HG03025 (cell line): Measurements from ENCODE around the gene KRT25.

Experiments used
- ATAC-seq: cut with Tn5 transposase; IDR thresholded peaks from one replicate; pipeline ENCODE4 v1.9.1; 2021; ENCODE audit warnings: mild to moderate bottlenecking, moderate library complexity; ENCODE audit not compliant: unreplicated experiment, low FRiP score

KRT25 gene

GRCh38 chr17:40755231-40755630 is at the start of gene KRT25:
TSS of gene KRT25 (minus strand) at chr17:40755331. CDS start at chr17:40755271, 60 bp downstream.
- ATAC-seq = no peak

GRCh38 chr17:40803617-40804082 is 48.5 kb upstream of the KRT25 start:
- no peak for ATAC-seq

GRCh38 chr17:40801157-40801556 is 46.0 kb upstream of the KRT25 start:
- ATAC-seq = no peak

GRCh38 chr17:40800381-40800780 is 45.2 kb upstream of the KRT25 start:
- no peak for ATAC-seq

GRCh38 chr17:40799859-40800258 is 44.7 kb upstream of the KRT25 start, which contains the start of gene KRT28:
TSS of gene KRT28 (minus strand) at chr17:40799959. CDS start at chr17:40799893, 66 bp downstream.
- ATAC-seq = no peak

GRCh38 chr17:40796846-40797245 is 41.7 kb upstream of the KRT25 start:
- ATAC-seq = no peak

- ATAC-seq = no peak
These were observed 40.0 kb upstream of the KRT25 start for GRCh38 chr17:40795019-40795667.

- no peak for ATAC-seq
These were observed 39.3 kb upstream of the KRT25 start for GRCh38 chr17:40794466-40794865.

- no peak for ATAC-seq
These were observed 38.7 kb upstream of the KRT25 start for GRCh38 chr17:40793832-40794231.

- ATAC-seq = no peak
These were observed 36.8 kb upstream of the KRT25 start for GRCh38 chr17:40791787-40792436.

GRCh38 chr17:40791111-40791510 is 36.0 kb upstream of the KRT25 start:
- no peak for ATAC-seq

- no peak for ATAC-seq
These were observed 27.3 kb upstream of the KRT25 start, which contains the start of gene KRT27 for GRCh38 chr17:40782450-40782849. TSS of gene KRT27 (minus strand) at chr17:40782550. CDS start at chr17:40782493, 57 bp downstream.

- no peak for ATAC-seq
These were observed 24.2 kb upstream of the KRT25 start for GRCh38 chr17:40779181-40779909.

GRCh38 chr17:40778461-40778860 is 23.3 kb upstream of the KRT25 start:
- no peak for ATAC-seq

GRCh38 chr17:40777971-40778370 is 22.8 kb upstream of the KRT25 start:
- no peak for ATAC-seq

GRCh38 chr17:40777459-40777858 is 22.3 kb upstream of the KRT25 start:
- no peak for ATAC-seq

GRCh38 chr17:40775945-40776344 is 20.8 kb upstream of the KRT25 start:
- ATAC-seq = no peak

GRCh38 chr17:40772101-40772500 is 17.0 kb upstream of the KRT25 start, which contains the start of gene KRT26:
TSS of gene KRT26 (minus strand) at chr17:40772201. CDS start at chr17:40772113, 88 bp downstream.
- no peak for ATAC-seq

- ATAC-seq = no peak
These were observed 10.5 kb upstream of the KRT25 start for GRCh38 chr17:40765657-40766056.

GRCh38 chr17:40763752-40764151 is 8.6 kb upstream of the KRT25 start:
- no peak for ATAC-seq
